ENCODE measurements around the gene CPA5. TPM values are rescaled to one million over a fixed set of nuclear protein-coding genes. Genes with fewer than 3 reads are reported as not detected.

Gene CPA5
- total RNA-seq, 1 experiment from 2014 or later = not detected

DNA sequence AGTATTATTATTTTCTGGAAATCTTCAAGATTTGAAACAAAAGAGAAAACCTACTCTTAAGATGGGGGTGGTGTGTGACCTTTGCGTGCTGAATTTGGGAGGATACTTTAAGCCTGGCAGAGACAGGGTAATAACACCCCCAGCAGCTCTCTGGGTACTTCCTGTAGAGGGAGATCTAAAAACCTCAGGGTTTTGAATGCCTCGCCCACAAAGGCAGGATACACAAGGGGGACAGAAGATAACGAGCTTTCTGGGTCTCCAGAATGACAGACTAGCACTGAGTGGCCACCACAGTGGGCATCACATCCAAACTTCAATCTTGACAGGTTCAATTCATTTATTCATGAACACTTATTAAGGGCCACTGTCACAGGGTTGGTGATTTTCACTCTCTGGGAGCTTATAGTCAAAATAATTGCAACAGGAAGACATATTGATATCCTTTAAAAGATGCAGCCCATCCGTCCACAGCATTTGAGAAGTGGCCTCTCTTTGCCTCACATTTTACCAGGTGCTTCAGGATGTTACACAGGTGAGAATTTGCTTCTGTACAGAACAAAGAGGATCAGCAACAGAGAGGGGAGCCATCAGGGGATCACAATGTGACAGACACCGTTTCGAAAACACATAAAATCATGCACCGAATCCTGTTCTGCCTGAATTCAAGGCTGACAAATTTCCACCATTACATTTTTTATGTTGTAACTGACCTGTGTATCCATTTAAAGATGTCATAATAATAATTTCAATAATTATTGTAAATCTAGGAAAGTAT is 50.0 kb downstream of the CPA5 start:
- peaks cover 29% of the 10 kb centered on the region for H3K4me1 Mint-ChIP-seq
- H3K9me3 Mint-ChIP-seq = no peaks in the 10 kb centered on the region
- peak; percentile 32; the same call in 1 of the 2 replicates for ATAC-seq

GRCh38 chr7:130395421-130395820 is 50.8 kb downstream of the CPA5 start:
- ATAC-seq (no peak), DNase-seq (ENCODE audit: low spot score) (no peak)
- H3K27me3 Mint-ChIP-seq (ENCODE audit: low read depth) = no peaks in the 10 kb centered on the region; the same call in 1 of the 2 replicates
- peaks cover 1% of the 10 kb centered on the region for H3K36me3 Mint-ChIP-seq
- peaks cover 29% of the 10 kb centered on the region for H3K4me1 Mint-ChIP-seq
- no peaks in the 10 kb centered on the region for H3K9me3 Mint-ChIP-seq
- no peak overlapping the region for H3K27ac Mint-ChIP-seq
- no peak for TF ChIP-seq E2F1 (CRISPR knock-in tag; IDR thresholded peaks at IDR 0.05)
- TF ChIP-seq, protein P1, sequence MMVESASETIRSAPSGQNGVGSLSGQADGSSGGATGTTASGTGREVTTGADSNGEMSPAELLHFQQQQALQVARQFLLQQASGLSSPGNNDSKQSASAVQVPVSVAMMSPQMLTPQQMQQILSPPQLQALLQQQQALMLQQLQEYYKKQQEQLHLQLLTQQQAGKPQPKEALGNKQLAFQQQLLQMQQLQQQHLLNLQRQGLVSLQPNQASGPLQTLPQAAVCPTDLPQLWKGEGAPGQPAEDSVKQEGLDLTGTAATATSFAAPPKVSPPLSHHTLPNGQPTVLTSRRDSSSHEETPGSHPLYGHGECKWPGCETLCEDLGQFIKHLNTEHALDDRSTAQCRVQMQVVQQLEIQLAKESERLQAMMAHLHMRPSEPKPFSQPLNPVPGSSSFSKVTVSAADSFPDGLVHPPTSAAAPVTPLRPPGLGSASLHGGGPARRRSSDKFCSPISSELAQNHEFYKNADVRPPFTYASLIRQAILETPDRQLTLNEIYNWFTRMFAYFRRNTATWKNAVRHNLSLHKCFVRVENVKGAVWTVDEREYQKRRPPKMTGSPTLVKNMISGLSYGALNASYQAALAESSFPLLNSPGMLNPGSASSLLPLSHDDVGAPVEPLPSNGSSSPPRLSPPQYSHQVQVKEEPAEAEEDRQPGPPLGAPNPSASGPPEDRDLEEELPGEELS (CRISPR knock-in tag; IDR thresholded peaks at IDR 0.05) = no peak
- TF ChIP-seq PREB (CRISPR knock-in tag; IDR thresholded peaks at IDR 0.05; ENCODE audit: borderline replicate concordance) = no peak
- TF ChIP-seq RORB (CRISPR knock-in tag; IDR thresholded peaks at IDR 0.05) = no peak
- TF ChIP-seq NFATC4 (CRISPR knock-in tag; IDR thresholded peaks at IDR 0.05) = no peak
- TF ChIP-seq ESRRA (CRISPR knock-in tag; IDR thresholded peaks at IDR 0.05; ENCODE audit: borderline replicate concordance) = no peak
- no peak overlapping the region for H3K4me3 Mint-ChIP-seq
- ChIA-PET POLR2A (no interaction called here), CTCF (interaction anchor here (1.0 kb wide), 1 partner anchor 14 kb away, joined by 6 read pairs; no protein-coding TSS in a partner anchor)

More for the DNA sequence above, 50.0 kb downstream of the CPA5 start:
- TF ChIP-seq ZBTB21 (CRISPR knock-in tag; IDR thresholded peaks at IDR 0.05; ENCODE audit: borderline replicate concordance) (no peak), FOXP1 (CRISPR knock-in tag; IDR thresholded peaks at IDR 0.05; ENCODE audit: borderline replicate concordance) (no peak), KAT7 (CRISPR knock-in tag; IDR thresholded peaks at IDR 0.05; ENCODE audit: borderline replicate concordance) (no peak), OVOL2 (CRISPR knock-in tag; IDR thresholded peaks at IDR 0.05; ENCODE audit: borderline replicate concordance) (no peak)
- Mint-ChIP-seq H3K4me3 (no peak overlapping the region), H3K27ac (no peak overlapping the region), H3K27me3 (ENCODE audit: low read depth) (no peaks in the 10 kb centered on the region; the same call in 1 of the 2 replicates), H3K36me3 (no peaks in the 10 kb centered on the region; the same call in 1 of the 2 replicates)
- DNase-seq (ENCODE audit: low spot score) = no peak
- CTCF ChIA-PET = no interaction called here
- POLR2A ChIA-PET = no interaction called here

DNA sequence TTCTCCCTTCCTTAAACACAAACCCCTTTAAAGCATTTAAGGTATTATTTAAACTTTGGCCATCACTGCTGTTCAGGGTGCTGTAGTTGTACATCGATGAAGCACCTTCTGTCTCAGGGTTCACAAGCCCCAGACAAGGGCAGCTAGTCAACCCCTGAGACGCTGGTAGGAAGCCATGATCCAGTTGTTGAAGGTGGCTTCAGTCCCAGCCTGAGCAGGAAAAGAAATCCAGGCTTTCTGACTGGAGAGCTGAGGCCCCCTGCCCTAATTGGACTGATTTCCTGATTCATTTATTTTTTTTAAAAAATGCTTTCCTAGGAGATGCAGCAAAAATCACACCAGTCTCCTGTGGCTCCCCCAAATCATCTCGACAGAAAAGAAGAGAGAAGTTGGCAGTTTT is 51.5 kb downstream of the CPA5 start:
- ATAC-seq = no peak; the same call in 1 of the 2 replicates
- peaks cover 29% of the 10 kb centered on the region for H3K4me1 Mint-ChIP-seq

More for the DNA sequence above, 51.5 kb downstream of the CPA5 start:
- no peak for DNase-seq (ENCODE audit: low spot score)
- CTCF ChIA-PET = interaction anchor here (1.0 kb wide), 1 partner anchor 15 kb away, joined by 6 read pairs; no protein-coding TSS in a partner anchor
- H3K36me3 Mint-ChIP-seq = peaks cover 4% of the 10 kb centered on the region
- H3K9me3 Mint-ChIP-seq = no peaks in the 10 kb centered on the region
- H3K4me3 Mint-ChIP-seq = no peak overlapping the region
- TF ChIP-seq PRRX2 (CRISPR knock-in tag; IDR thresholded peaks at IDR 0.05) = no peak
- no peak for TF ChIP-seq E2F5 (CRISPR knock-in tag; IDR thresholded peaks at IDR 0.05)
- TF ChIP-seq, protein P2, sequence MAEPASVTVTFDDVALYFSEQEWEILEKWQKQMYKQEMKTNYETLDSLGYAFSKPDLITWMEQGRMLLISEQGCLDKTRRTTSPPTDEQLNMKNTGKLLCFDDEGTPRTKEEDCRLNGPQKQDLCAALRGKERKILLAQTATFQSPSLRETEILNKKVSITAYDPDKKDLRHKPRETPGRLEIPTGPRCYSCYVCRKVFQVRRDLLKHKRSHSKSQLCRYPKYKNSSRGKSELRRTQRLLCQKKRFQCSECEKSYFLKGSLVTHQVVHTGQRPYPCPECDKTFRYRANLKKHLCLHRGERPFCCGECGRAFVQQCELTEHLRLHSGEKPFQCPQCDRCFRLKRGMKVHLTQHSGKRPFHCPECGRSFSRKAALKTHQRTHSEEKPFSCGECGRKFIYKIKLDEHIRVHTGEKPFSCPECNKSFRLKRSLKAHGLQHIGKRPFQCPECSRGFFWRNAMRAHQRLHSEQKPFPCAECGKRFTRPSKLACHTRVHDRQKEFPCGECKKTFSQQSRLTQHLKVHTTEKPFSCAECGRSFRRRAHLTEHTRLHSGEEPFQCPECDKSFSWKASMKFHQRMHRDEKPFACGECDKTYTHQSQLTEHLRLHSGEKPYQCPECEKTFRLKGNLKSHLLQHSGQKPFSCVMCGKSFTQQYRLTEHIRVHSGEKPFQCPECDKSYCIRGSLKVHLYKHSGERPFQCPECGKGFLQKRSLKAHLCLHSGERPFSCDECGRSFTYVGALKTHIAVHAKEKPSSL (CRISPR knock-in tag; conservative IDR thresholded peaks at IDR 0.05) = no peak
- TF ChIP-seq, protein P3, sequence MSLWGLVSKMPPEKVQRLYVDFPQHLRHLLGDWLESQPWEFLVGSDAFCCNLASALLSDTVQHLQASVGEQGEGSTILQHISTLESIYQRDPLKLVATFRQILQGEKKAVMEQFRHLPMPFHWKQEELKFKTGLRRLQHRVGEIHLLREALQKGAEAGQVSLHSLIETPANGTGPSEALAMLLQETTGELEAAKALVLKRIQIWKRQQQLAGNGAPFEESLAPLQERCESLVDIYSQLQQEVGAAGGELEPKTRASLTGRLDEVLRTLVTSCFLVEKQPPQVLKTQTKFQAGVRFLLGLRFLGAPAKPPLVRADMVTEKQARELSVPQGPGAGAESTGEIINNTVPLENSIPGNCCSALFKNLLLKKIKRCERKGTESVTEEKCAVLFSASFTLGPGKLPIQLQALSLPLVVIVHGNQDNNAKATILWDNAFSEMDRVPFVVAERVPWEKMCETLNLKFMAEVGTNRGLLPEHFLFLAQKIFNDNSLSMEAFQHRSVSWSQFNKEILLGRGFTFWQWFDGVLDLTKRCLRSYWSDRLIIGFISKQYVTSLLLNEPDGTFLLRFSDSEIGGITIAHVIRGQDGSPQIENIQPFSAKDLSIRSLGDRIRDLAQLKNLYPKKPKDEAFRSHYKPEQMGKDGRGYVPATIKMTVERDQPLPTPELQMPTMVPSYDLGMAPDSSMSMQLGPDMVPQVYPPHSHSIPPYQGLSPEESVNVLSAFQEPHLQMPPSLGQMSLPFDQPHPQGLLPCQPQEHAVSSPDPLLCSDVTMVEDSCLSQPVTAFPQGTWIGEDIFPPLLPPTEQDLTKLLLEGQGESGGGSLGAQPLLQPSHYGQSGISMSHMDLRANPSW (CRISPR knock-in tag; conservative IDR thresholded peaks at IDR 0.05; ENCODE audit: low read depth) = no peak
- TF ChIP-seq CBFB (CRISPR knock-in tag; IDR thresholded peaks at IDR 0.05; ENCODE audit: low read depth) = no peak
- TF ChIP-seq FOXP1 (CRISPR knock-in tag; IDR thresholded peaks at IDR 0.05; ENCODE audit: borderline replicate concordance) = no peak
- no peak for TF ChIP-seq ZBTB21 (CRISPR knock-in tag; IDR thresholded peaks at IDR 0.05; ENCODE audit: borderline replicate concordance)
- TF ChIP-seq TP53 (CRISPR knock-in tag; IDR thresholded peaks at IDR 0.05) = no peak
- TF ChIP-seq ATF3 (CRISPR knock-in tag; conservative IDR thresholded peaks at IDR 0.05) = no peak
- H3K27ac Mint-ChIP-seq = peak overlapping the region; percentile 85
- POLR2A ChIA-PET = no interaction called here
- no peaks in the 10 kb centered on the region; the same call in 1 of the 2 replicates for H3K27me3 Mint-ChIP-seq (ENCODE audit: low read depth)
